GM18873 (cell line): ENCODE results near the gene PSMD3.
"Not testable (repeated sequence)": the region's sequence is repeated elsewhere in the genome, so short reads cannot be mapped to it uniquely, and the experiment has no call there.

Source experiments
- ATAC-seq: cut with Tn5 transposase; IDR thresholded peaks from one replicate; pipeline ENCODE4 v1.9.1; 2021; ENCODE audit warnings: mild to moderate bottlenecking, moderate library complexity, moderate number of reproducible peaks; ENCODE audit not compliant: unreplicated experiment, low FRiP score

The PSMD3 gene

GRCh38 chr17:39995438-39995837 is 14.8 kb downstream of the PSMD3 start:
- ATAC-seq, result no peak

GRCh38 chr17:39996162-39996561 is 15.6 kb downstream of the PSMD3 start:
- no peak for ATAC-seq

- no peak for ATAC-seq
Measured at GRCh38 chr17:39996800-39997199, 16.2 kb downstream of the PSMD3 start.

GRCh38 chr17:39997543-39997942 is 16.9 kb downstream of the PSMD3 start:
- ATAC-seq, result no peak

GRCh38 chr17:39999067-39999466 is 18.5 kb downstream of the PSMD3 start:
- no peak for ATAC-seq

GRCh38 chr17:40000161-40000560 is 19.6 kb downstream of the PSMD3 start:
- no peak for ATAC-seq

GRCh38 chr17:40001335-40001734 is 20.7 kb downstream of the PSMD3 start:
- not testable (repeated sequence) for ATAC-seq

GRCh38 chr17:40004072-40004471 is 23.5 kb downstream of the PSMD3 start:
- ATAC-seq, result no peak

- ATAC-seq, result no peak
Measured at GRCh38 chr17:40004712-40005111, 24.1 kb downstream of the PSMD3 start.

GRCh38 chr17:40005520-40005919 is 24.9 kb downstream of the PSMD3 start:
- no peak for ATAC-seq

GRCh38 chr17:40010946-40011500 is 30.4 kb downstream of the PSMD3 start:
- not testable (repeated sequence) for ATAC-seq

GRCh38 chr17:40012017-40012647 is 31.5 kb downstream of the PSMD3 start:
- ATAC-seq, result not testable (repeated sequence)

GRCh38 chr17:40014375-40014980 is 33.9 kb downstream of the PSMD3 start:
- ATAC-seq, result no peak

- no peak for ATAC-seq
Measured at GRCh38 chr17:40015005-40015997, 34.7 kb downstream of the PSMD3 start, which contains the start of gene CSF3. TSS of gene CSF3 (plus strand) at chr17:40015440. CDS start at chr17:40015475, 35 bp downstream.

- ATAC-seq, result no peak
Measured at GRCh38 chr17:40015998-40016985, 35.7 kb downstream of the PSMD3 start.

GRCh38 chr17:40017422-40018080 is 36.9 kb downstream of the PSMD3 start:
- no peak for ATAC-seq

- ATAC-seq, result no peak
Measured at GRCh38 chr17:40018211-40019121, 37.9 kb downstream of the PSMD3 start.
